SKM-1 (cell line): Measurements from ENCODE around the gene GUCY1B1.

Experiments used
- DNase-seq: peaks from one replicate; lab custom pipeline; 2025; ENCODE audit not compliant: unreplicated experiment; lab: John Stamatoyannopoulos, UW

Gene GUCY1B1

GRCh38 chr4:155799116-155799793, 40.4 kb downstream of the GUCY1B1 start:
- no peak for DNase-seq

DNA sequence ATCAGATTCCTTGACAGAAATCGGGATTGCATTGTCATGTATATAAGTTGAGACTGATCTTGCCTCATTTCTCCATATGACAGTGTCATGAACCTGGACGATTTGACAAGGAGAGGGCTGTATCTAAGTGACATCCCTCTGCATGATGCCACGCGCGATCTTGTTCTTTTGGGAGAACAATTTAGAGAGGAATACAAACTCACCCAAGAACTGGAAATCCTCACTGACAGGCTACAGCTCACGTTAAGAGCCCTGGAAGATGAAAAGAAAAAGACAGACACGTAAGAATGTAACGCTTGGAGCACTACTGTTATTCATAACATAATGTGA, 40.9 kb downstream of the GUCY1B1 start:
- no peak for DNase-seq

GRCh38 chr4:155800685-155801343, 42.0 kb downstream of the GUCY1B1 start:
- no peak for DNase-seq

DNA sequence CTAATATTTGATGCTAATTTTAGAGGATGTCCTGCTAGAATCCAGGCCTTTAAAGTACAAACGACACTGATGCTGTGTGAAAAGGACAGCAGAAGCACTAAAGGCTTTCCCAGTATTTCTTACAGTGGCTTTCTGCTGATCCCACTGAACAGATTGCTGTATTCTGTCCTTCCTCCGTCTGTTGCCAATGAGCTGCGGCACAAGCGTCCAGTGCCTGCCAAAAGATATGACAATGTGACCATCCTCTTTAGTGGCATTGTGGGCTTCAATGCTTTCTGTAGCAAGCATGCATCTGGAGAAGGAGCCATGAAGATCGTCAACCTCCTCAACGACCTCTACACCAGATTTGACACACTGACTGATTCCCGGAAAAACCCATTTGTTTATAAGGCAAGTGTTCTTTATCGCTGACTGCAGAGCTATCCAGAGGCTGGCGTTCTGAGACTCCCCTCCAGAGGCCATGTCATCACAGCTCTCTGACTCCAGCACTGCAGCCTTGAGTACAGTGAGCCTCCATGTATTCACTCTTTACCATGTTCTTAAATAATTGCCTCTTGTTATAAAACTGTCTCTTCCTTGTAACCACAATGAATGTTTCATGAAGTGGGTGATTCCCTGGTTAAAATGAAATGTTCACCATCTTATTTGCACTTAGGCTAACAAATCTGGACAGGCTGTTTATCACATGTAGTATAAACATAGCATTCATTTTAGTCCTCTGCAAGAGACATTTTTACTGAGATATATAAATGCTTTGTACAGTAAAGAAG, 43.6 kb downstream of the GUCY1B1 start:
- no peak for DNase-seq

DNA sequence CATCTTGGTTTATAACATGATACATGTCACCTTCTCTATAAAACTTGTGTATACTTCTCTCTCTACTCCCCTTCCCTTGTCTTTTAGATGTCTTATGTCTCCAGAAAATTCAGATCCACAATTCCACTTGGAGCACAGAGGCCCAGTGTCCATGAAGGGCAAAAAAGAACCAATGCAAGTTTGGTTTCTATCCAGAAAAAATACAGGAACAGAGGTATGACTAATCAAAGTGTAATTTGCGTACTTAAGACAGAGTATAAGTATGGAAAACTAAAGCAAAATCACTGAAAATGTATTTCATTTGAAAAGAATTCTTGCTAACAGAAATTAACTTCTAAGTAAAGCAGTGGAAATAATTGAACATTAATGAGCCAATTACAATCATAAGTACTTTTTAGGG, 46.2 kb downstream of the GUCY1B1 start:
- DNase-seq: no peak

DNA sequence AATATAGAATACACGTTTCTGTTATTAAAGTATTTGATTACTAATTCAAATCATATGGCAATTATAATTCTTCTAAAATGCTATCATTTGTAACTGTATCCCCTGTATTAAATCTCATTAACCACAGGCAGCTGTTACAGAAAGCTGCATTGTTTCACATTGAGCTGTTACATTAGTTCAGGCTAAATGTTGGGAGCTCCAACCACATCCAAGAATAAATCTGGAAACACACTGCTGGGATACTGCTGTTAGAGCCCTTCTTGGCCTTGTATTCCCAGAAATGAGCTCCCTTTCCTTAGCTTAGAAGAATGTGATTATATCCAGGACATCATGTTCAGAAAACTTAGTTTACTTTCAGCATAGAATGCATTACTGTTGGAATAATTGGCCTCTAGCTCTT, 48.2 kb downstream of the GUCY1B1 start:
- no peak for DNase-seq

GRCh38 chr4:155809835-155810234, 51.0 kb downstream of the GUCY1B1 start:
- DNase-seq: peak; percentile 90

GRCh38 chr4:155811083-155811482, 52.3 kb downstream of the GUCY1B1 start:
- DNase-seq: no peak

DNA sequence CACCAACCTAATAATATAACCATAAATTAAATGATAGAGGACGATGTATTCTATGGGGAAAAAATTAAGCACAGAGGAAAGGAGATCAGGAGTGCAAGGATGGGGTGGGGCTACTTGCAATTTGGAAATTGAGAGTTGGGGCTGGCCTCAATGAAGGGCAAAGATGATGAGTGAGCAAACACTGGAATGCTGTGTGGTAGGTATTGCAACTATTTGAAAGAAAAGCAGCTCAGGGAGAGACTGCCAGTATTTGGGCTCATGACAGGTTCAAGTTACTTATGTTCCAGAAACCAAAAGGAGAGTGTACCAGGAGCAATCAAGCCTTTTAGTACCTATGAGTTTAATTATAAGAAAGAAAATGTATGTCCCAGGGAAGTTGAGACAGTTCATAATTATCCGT, 59.8 kb downstream of the GUCY1B1 start:
- no peak for DNase-seq

DNA sequence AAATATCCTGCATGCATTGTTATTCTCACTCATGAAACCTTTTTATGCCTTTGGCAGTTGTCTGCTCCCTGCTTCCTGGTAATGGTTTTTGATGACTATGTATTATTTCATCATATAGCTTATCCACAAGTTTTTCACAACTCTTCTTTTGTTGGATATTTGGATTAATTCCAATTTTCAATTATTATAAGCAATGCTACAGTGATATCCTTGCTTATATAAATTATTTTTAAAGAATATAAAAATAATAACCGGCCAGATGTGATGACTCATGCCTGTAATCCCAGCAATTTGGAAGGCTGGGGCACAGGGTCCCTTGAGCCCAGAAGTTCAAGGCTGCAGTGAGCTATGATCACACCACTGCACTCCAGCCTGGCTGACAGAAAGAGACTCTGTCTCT, 60.2 kb downstream of the GUCY1B1 start:
- no peak for DNase-seq

DNA sequence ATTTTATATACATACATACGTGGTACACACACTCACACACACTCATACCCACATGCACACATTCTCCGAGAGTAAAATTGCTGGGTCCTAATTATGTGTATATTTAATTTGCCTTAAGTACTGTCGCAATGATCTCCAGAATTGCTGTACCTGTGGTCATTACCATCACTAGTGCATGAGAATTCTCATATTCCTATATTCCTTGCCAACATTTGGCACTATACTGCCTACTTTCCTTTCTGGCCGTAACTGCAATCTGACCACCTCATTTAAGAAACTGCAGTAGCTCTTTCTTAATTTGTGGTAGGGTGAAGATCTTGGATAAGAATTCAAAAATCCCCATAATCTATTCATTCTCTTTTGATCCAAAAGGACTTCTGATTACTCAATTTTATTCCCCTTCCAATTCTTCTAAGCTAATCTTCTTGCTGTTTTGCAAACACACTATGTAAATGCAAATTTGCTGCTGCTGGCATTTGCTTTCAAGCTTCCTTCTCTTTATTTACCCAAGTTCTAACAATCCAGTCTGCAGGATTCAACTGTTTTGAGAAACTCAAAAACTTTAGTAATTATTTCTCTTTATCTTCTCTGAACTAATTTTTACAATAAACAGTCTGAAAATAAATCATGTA, 62.2 kb downstream of the GUCY1B1 start:
- DNase-seq: no peak

DNA sequence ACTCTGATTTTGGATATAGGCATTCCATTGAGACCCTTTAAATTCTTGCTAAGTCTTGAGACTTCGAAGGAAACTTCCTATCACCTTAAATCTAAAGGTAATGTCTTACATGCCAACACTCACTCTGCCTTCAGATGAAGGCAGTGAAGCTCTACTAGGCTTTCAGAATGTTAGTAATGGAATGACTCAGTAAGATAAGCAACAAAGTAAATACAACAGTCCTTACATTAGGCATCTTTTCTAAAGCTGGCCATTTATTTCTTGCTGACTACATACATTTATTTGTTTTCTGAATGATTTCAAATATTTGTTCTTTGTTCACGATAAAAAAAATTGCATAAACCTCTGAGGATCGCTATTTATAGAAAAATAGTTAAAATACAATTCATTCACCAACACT, 63.8 kb downstream of the GUCY1B1 start:
- no peak for DNase-seq

GRCh38 chr4:155828628-155829027, 69.8 kb downstream of the GUCY1B1 start:
- DNase-seq: no peak

- no peak for DNase-seq
Observed at GRCh38 chr4:155832664-155833063, 73.8 kb downstream of the GUCY1B1 start.

DNA sequence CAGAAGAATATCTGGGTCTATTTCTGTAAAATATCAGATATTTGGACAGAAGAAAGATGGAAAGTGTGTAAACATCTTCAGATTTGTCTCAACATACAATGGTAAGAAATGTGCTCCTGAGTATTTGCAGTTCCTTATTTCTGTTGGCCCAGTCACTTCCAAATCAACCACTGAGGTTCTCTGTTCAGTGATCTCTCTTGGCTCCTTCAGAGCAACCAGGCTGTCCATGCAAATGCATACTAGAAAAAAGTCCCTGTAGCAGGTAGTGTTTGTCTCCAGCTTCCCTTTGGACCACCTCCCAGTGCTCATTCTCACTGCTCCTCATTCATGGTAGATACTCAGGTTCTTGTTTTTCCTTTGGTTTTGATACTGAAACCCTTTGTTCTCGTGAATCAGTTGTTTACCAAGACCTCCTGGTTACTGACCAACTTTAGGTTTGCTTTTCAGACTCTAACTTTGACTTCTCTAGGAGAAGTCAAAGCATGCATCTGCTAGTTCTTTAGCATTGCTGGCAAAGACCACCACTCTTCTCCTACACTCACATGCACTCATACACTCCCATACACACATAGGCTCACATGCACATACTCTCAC, 78.5 kb downstream of the GUCY1B1 start:
- DNase-seq: no peak

- DNase-seq: no peak
Observed at GRCh38 chr4:155842080-155842479, 83.3 kb downstream of the GUCY1B1 start.

DNA sequence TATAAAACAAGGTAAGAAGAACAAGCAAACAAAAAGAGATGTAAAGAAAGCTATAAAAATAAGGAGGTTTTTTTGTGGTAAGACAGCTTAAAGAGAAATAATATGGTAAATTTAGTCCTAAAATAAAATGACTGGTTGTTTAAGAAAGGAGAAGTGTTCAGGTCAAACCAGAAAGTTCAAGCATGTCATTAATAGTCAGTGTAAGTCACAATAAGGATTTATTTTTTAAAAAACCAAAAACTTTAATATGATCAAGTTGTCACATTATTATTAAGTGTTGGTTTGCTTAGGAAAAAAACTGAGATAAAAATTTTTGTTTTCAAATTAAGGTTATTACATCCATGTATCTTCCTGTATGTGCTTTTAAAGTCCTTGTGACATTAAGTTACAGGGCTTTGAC, 88.1 kb downstream of the GUCY1B1 start:
- DNase-seq: no peak

DNA sequence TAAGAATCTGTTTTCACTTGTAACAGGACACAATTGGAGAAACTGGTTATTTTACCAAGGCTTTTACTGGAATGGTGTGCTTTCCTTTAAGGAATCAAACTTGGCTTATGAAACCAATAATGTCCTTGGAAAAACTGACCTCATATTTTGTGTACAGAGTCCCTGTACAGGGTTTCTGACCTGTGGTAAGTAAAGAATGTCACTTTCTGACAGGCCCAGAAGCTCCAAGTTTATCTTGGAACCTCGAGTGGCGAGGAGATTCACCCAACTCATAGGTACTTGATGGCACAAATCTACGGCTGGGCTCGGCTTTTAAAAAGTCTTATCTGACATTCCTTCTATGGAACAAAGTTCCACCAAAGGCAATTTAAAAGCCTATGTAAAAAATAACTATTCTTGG, 90.2 kb downstream of the GUCY1B1 start:
- no peak for DNase-seq

DNA sequence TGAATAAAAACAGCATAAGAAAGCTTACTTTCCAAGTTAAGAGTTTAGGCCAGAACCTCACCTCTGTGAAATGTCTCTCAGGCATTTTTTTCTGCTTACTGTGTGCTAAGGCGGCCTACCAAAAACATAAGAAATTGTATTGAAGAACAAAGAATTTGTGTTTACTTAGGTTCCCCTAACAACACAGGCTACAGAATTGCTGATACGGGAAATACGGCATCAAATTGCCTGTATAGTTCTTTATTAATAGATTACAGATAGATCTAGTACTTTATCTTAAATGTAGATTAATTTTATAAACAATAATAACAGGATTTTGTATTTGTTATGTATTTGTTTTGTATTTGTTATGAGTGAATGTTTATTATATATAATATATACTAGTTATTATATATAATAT, 94.4 kb downstream of the GUCY1B1 start:
- DNase-seq: no peak

GRCh38 chr4:155854582-155855226, 95.9 kb downstream of the GUCY1B1 start:
- DNase-seq: no peak

GRCh38 chr4:155855897-155856296, 97.1 kb downstream of the GUCY1B1 start:
- DNase-seq: no peak
